GM18909 (cell line): ENCODE data around the gene HOXC4.

Source experiments
- ATAC-seq: cut with Tn5 transposase; IDR thresholded peaks from one replicate; pipeline ENCODE4 v1.9.1; 2021; ENCODE audit warnings: mild to moderate bottlenecking; ENCODE audit not compliant: unreplicated experiment, poor library complexity

HOXC4 gene

GRCh38 chr12:54053751-54054741 lies at the start of gene HOXC4:
Gene HOXC4 (plus strand): TSS chr12:54053835. CDS start chr12:54053923, 88 bp downstream.
- ATAC-seq, result peak; percentile 42

GRCh38 chr12:54004063-54004840 lies 49.4 kb upstream of the HOXC4 start:
- no peak for ATAC-seq

GRCh38 chr12:54004841-54005530 lies 48.6 kb upstream of the HOXC4 start:
- ATAC-seq, result no peak

GRCh38 chr12:54005531-54005852 lies 48.1 kb upstream of the HOXC4 start:
- ATAC-seq, result no peak

GRCh38 chr12:54005853-54006558 lies 47.6 kb upstream of the HOXC4 start:
- peak; percentile 80 for ATAC-seq

GRCh38 chr12:54006559-54007220 lies 46.9 kb upstream of the HOXC4 start:
- no peak for ATAC-seq

GRCh38 chr12:54007538-54008259 lies 45.9 kb upstream of the HOXC4 start:
- no peak for ATAC-seq

- no peak for ATAC-seq
Measured at GRCh38 chr12:54008260-54008552, 45.4 kb upstream of the HOXC4 start.

GRCh38 chr12:54009171-54010052 lies 44.2 kb upstream of the HOXC4 start:
- ATAC-seq, result no peak

GRCh38 chr12:54010053-54010971 lies 43.3 kb upstream of the HOXC4 start:
- ATAC-seq, result no peak

GRCh38 chr12:54010972-54011664 lies 42.5 kb upstream of the HOXC4 start:
- ATAC-seq, result no peak

GRCh38 chr12:54011665-54012532 lies 41.7 kb upstream of the HOXC4 start:
- ATAC-seq, result no peak

GRCh38 chr12:54012631-54013409 lies 40.8 kb upstream of the HOXC4 start:
- ATAC-seq, result no peak

- ATAC-seq, result no peak
Measured at GRCh38 chr12:54014377-54015017, 39.1 kb upstream of the HOXC4 start.
